CD4-positive, alpha-beta T cell treated with Interleukin-6 at 100 ng/mL for 8 hours (primary cell): ENCODE results near the gene RASGRP2.

Source experiments
- DNase-seq: peaks from one replicate; pipeline ENCODE4 v3.0.0-alpha.2; 2020; ENCODE audit warnings: mixed read lengths, low spot score

Gene RASGRP2

DNA sequence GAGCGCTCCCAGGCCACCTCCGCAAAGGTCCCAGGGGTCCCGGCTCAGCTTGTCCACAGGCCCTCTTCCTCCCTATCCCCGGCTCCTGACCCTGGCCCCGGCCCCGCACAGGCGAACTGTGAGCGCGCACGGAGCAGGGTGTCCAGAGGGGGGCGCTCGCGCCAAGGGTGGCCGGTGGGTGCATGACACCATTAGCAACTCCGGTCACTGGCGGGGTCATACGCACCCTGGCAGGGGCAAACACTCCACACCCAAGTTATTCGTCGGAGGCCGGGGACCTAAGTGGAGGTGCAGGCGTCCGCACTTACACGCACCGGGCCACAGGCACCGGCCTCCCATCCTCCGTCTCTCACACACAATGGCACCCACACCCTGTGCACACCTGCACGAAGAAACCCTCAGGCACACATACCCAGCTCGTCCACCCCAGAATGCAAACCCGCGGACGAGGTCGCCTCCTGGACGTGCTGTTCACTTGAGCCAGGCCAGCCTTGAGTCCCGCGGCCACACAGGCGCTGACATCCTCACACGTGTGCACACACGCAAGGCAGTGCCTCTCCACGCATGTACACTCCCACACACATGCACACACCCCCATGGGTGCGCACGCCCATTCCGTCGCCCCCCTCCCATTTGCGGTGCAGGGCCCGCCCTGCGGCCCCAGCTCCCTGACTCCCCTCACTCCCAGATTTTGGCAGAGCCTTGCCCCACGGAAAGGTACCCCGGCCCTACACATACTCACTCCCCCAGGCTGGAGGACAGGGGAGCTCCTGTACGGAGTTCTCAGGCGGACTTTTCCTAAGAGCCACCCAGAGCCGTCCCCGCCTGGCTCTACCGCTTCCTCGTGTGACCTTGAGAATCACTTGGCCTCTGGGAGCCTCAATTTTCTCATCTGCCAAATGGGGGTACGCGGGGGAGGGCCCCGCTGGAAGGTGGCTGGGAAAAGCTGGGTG is at the start of gene RASGRP2:
RASGRP2 (minus strand) TSS at position 552 of the 953 bp plus-strand sequence. CDS start 1,276 bp downstream, outside the sequence.
- DNase-seq, result peak; percentile 84

DNA sequence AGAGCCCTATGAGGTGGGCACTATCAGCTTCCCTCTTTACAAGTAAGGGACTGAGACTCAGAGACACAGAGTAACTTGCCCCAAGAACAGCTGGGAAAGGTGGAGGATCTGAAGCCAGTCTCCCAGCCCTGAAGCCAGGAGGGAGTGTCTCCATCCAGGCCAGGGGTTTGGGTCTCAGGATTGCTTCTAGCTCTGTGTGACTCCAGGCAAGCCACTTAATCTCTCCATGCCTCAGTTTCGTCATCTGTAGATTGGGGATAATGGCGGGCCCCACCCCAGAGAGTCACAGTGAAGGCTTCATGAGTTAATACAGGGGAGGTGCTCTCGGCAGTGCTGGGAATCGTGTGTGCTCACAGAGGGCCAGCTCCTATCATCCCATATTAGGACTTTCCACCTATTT is 48.5 kb upstream of the RASGRP2 start:
- no peak for DNase-seq

DNA sequence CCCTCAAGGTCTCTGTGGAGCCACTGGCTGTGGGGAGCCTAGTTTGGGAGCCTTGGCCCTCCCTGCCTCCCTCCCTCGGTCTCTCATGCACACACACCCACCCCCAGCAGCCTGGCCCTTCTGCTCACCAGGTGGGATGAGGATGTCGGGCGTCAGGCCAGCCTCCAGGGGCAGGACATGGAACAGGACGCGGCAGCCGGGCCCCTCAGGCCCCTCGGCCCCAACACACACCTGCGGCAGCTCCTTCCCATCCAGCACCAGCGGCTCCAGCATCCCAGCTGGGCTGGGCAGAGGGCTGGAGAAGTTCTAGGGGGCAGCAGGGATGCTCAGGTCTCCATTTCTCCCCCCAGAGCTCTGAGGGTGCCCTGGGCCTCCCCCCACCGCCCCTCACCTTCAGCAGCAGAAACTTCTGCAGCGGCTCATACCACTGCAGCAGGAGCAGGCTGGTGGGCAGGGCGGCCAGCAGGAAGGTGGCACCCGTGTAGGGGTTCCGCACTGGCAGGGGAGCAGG is 47.9 kb upstream of the RASGRP2 start:
- DNase-seq, result no peak

DNA sequence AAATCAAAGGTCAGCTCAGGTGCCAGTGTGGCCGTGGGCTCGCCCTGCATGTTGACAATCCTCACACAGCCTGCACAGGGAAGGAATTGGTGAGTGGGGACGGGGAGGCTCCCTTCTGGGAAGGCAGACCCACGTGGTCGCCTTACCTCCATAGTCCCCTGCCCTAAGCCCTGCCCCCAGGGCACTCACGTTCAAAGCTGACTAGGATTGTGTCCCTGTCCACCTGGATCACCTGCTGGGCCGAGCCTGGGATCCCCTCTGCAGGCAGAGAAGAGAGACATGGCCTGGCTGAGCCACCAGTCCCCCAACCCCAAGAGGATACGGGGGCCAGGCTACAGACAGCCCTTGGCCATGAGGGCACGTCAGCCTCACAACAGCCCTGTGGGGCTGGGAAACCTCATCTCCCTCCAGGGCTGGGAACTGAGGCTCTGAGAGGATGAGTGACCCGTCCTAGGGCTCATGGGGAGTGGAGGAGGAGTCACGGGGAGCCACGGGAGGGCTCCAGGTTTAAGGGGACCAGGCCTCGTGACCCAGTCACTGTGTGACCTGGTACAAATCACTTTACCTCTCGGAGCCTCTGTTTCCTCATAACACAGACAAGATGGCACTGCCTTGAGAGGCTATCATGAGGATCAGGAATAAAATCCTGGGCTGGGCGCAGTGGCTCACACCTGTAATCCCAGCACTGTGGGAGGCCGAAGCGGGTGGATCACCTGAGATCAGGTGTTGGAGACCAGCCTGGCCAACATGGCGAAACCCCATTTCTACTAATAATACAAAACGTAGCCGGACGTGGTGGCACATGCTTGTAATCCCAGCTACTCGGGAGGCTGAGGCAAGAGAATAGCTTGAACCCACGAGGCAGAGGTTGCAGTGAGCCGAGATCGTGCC is 46.5 kb upstream of the RASGRP2 start:
- DNase-seq, result no peak

DNA sequence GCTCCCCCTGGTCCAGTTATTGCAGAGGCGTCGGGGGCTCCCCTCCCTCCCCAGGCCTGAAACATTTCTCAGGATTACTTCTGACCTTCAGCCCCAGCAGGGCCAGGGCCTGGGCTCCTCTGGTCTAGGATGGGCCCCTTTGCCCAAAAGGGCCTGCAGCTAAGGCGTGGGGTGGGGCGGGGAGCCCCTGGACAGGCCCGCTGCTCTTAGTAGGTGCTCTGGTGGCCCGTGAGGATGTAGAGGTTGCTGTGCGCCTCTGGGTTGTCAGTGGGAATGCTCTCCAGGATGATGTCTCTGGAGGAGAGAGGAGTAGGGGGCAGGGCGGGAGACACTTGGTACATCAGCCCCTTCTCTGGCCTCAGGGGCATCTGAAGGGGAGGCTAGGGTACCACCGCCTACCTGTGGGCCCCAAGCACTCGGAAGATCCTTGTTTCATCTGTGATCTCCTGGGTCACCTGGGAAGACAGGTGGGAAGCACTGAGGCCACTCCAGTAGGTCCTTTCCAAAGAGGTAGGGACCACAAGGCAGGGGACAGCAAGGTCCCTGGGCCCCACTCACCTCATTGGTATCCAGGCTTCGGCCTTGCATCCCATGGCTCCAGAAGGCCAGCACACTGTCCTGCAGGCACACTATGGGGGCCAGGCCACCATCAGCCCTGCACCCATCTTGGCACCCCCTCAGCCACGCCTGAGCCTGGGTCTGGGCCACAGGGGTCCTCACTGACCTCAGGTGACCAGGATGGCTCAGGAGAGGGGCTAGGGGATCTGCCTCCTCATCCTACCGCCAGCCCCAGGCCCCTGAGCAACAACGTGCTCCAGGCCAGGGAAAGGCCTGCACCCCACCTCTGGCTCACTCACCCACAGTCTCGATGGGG is 45.6 kb upstream of the RASGRP2 start:
- no peak for DNase-seq

DNA sequence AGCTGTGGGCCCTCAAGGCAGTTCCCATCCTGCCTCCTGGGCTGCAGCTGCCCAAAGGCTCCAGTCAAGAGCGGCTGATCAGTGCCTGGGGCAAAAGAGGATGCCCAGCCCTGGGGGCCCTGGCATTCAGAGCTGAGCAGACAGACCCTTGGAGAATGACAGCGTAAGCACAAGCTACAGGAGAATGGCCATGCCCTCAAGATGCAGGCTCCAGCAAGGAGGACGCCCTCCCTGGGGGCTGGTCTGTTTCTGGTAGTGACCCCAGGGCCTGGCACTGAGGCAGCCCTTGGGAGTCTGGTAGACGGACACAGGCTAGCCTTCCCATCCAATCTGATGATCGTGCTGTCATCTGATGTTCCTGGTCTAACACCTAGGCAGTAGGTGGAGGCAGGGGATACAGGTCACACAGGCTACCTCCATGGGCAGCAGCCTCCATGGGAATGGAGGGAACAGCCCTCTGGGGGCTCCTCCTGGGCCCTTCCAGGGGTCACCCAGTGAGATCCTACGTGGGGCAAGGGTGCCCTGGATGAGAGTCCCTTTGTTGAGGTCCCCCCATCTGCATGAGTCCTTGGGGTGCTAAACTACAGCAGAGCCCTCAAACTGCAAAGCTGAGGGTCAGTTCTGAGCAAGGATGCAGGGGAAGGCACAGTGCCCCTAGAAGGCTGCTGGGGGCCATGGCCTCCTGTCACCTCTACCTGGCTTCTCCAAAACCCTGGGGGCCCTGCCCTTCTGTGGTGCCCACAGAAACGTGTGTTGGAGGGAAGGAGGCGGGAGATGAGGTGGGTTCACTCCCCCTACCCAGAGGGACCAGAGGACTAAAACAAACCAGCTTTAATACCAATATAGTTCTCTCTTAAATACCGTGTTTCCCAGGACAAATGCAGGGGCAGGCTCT is 44.6 kb upstream of the RASGRP2 start:
- DNase-seq, result no peak

DNA sequence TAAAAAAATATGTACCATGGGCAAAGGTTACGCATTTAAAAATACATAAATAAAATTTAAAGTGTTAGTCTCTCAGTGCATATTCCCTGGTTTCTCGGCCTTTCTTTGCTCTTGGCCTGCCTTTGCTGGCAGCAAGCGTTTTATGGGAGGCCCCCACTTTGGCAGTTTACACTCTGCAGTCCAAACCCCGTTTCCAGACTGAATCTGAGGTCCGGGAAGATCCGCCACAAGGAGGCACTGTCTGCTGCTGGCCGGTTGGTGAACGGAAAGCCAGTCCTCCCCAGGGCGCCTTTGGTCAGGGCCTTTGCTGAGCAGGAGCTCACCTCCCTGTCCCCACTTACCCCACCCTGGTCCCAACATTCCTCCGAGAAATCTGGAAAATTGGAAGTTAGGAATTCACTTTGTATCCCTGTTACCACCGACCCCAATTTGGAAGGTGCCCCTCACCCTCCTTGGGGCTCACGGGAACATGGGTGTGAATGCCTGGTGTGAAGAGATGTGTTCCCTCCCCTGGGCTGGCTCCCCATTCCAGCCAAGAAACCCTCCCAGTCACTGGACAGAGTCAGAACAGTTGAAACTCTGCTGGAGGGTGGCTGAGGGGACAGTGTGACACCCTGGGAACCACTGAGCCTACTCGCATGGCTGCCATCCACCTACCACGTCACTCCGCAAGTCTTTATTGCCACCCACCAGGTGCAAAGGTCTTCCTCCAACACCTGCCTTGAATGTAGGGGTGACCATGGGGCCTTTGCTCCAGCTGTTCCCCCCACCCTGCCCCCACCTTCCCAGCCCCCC is 43.8 kb upstream of the RASGRP2 start:
- DNase-seq, result peak; percentile 49

DNA sequence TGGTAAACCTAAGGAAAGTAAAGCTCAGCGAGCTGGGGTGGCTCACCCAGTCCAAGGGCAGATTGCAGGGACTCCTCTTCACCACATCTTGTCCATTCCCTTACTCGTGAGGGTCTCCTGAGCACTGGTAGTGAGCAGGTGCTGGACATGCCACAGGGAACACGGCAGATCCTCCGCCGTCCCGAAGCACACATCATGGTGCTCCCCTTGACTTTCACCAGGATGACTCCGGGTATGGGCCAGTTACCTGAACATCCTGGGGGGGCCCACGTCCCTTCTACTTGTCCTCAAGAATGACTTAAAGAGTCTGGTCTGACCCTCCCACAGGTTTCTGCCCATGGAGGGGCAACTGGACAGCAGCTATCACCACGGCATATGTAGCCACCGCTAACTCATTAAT is 42.4 kb upstream of the RASGRP2 start:
- DNase-seq, result no peak

DNA sequence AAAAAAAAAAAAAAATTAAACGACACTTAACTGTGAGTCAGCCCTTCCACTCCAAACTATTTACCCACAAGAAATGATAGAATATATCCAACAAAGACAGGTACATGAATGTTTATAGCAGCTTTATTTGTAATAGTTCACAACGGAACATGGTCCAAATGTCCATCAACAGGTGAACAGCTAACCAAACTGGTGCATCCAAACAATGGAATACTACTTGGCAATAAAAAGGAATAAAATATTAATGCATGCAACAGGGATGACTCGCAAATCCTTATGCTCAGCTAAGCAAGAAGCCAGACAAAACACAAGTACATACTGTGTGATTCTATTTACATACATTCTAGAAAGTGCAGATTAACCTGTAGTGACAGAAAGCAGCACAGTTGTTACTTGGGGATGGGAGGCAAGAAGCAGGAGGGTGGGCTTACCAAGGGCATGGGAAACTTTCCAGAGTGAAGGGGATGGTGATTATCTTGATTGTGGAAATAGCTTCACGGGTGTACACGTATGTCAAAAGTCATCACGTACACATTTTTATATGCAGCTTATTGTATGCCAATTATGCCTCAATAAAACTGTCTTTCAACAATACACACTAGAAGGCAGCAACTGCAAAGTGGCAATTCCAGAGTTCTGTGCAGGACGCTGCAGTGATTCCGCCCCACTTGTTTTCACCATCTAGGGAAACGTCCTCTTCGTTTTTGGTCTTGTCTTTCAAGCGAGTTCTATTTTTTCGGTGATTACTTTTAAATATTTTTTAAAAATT is 41.1 kb upstream of the RASGRP2 start:
- no peak for DNase-seq

DNA sequence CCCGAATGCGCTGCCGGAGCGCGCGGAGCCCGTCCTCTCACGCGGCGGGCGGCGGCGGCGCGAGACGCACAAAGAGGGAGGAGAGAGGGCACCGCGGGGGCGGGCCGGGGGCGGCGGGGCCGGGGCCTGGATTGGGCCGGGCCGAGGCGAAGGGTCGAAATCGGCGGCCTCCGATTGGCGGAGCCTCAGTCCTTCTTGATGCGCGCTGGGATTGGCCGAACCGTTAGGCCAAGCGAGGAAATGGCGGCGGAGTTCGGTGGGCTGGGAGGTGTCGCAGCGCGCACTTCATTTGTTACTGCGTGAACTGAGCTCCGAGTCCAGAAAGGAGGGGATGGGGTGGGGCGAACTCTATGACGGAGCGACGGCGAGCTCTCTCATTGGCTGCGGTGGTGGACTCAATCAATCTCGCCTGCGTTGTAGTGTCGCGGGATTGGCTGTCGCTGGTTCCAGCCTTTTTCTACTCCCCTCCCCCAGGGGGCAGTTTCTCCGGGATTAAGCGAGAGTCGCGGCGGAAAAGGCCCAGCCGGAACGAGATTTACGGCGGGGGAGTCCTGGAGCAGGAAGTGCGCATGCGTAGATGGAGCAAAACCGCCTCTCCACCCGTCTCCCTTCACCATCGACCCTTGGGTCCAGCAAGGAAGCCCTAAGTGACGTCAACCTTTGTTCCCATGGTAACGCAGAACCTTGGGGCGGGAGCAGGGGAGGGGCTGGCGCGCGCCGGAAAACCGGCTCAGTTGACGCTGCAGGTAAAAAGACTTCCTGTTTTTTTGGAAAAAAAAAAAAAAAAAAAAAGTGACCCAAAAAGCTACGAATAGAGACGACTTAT is 34.7 kb upstream of the RASGRP2 start, which contains the start of gene SF1:
SF1 (minus strand) TSS at position 70 of the 826 bp plus-strand sequence. CDS start 150 bp downstream, outside the sequence.
- DNase-seq, result peak; percentile 100

DNA sequence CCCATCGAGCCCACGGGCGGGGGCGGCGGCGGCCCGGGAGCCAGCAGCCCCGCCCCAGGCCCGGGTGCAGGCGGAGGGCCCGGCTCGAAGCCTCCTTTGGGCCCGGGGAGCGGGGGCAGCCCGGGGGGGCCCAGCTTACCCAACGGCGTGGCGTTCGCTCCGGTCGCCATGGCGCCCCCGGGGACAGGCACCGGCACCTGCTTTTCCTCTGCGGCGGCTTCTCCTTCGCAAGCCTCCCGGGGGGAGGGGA is 34.2 kb upstream of the RASGRP2 start:
- no peak for DNase-seq

DNA sequence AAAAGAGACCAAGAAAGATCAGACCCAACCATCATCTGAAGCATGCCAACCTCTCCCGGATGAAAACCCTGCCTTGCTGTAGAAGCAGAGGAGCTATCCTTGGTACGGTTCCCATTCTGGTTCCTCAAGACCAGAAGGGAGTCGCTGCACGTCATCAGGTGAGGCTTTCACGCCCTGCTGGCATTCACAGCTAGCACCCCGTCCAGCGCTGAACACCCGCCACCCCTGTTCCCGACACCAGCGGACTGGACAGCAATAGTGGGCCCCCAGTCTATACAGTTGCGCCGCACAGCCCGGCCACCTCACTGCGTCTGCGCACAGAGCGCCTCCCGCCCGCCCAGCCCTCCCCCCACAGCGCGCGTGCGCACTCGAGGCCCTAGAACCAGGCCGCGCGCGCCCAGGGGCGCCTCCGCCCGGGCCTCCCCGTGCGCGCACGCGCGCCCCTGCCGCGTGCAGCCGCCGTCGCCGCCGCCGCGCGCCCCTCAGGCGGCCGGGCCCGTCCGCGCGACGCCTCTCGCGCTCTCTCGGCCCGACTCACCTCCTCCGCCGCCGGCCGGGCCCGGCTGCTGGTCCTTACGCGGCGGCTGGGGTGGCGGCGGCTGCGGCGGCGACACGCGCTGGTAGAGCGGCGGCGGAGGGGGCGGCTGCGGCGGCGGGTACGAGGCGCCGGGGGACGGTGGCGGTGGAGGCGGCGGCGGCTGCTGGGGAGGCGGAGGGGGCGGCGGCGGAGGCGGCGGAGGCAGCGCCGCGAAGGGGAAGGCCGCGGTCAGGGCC is 33.7 kb upstream of the RASGRP2 start:
- peak; percentile 82 for DNase-seq

DNA sequence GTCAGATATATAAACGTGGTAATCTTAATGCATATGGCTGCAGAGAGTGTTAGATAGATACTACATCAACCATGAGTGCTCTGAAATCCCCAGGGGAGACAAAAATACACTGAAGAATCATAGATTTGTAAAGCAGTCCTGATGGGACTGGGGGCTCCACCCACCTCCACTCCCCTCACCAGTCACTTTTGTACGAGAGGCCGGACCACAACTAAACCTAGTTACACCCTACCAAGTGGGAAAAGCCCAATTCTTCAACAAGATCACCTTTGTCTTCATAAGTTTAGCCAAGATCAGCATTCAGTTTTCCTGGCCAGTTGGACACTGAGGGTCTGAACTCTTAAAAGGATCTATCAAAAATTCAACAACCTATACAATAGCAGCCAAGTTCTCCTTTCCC is 32.9 kb upstream of the RASGRP2 start:
- DNase-seq, result no peak

DNA sequence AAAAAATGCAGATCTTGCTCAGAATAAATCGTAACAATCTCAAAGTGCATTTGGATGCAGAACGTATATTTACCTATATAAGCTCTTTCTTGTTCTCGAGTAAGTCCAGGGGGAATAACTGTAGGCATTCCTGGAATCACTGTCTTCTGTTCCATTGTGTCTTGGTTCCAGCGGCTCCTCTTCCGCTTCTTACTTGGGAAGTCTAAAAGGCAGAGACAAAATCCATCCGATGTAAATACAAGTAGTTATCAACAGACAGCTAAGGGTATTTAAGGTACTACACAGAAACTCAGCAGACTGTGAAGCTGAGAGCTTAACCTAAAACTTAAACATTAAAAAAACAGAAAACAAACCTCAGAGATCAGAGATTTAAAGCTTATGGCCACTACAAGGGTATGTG is 32.5 kb upstream of the RASGRP2 start:
- DNase-seq, result no peak

DNA sequence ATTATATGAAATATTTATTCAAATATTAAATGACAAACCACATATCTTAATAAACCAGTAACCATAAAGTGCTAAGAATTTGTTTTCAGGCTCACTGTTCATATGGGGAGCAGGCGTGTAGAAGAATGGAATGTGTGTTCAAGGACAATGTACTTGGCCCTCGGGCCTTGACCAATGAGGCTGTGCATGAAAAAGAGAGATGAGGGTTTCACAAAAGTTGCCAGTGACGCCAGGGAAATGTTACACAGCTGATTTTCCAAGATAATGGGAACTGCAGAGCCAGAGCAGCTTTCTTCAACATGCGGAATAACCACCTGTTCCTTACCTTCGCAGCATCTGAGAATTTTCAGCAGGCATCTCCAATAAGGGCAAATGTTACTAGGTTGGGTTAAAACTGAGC is 30.2 kb upstream of the RASGRP2 start:
- DNase-seq, result no peak

DNA sequence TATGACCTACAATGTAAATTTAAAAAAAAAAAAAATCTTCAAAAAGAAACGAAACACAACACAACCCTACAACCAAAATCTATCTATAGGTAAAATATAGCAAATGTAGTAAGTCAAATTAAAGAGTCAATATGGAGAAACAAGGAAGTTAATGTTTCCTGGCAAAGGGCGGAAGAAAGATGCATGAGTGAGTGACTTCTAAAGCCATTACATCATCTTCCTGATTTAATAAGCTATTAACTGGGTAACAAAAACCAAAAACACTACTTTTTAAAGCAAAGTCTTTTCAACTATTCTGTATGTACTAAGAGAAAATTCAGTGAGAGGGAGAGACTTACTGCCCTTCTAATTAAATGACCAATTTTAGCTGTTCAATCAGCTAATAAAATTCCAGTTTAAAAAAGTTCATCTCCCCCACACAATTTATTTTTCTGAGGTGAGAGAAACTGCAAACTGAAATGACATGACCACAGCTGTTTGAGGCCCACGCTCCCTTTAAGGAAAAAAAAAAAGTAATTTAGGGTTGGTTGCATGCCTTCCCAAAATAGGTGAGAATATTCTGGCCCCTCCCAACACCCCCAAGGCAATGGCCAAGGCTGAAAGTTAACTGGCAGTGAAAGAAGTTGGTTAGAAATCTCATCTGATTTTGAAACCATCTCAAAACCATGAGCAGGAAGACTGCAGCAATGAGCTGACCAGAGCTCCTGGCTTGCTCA is 28.5 kb upstream of the RASGRP2 start:
- DNase-seq, result no peak

DNA sequence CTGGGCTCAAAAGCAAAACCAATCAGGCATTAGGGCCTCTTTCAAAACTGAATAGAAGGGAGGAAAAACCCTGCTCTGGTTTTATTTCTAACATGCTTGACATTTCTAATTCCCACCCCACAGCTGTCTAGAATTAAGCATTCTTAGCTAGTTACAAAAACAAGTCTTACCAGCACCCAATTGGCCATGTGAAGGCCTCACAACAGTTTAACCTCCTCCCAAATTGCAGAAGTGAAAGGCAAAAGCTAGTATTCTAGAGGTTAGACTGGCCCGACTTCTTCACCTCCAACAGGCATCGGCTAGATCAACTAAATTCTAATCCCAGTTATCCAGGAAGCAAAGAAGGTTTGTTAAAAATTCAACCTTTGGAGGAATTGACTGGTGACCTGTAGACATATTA is 27.9 kb upstream of the RASGRP2 start:
- no peak for DNase-seq
